Astrocyte (in vitro differentiated cells and primary cell): Measurements from ENCODE around the gene UMODL1. TPM values are rescaled to one million over a fixed set of nuclear protein-coding genes. Genes with fewer than 3 reads are reported as not detected.

Source experiments
- DNase-seq: peaks from one replicate; pipeline ENCODE4 v3.0.0-alpha.2; 2010; ENCODE audit warnings: low read depth
- FAIRE-seq: peaks from 2 replicates; lab custom pipeline; 2011; peaks lifted over from hg19 to GRCh38; lab: Jason Lieb, UNC
- H2AFZ ChIP-seq: 2 replicates; pipeline ENCODE4 v1.6.0; 2012; ENCODE audit warnings: low read depth, low read length, inconsistent platforms
- H3K27ac ChIP-seq: 2 replicates; pipeline ENCODE4 v1.5.1; 2011; ENCODE audit warnings: low read depth, low read length, inconsistent platforms
- H3K27me3 ChIP-seq: 2 replicates; pipeline ENCODE4 v1.6.0; 2011; ENCODE audit warnings: low read length, inconsistent platforms; ENCODE audit not compliant: insufficient read depth
- H3K36me3 ChIP-seq: 2 replicates; pipeline ENCODE4 v1.5.1; 2011; ENCODE audit warnings: low read length, inconsistent platforms; ENCODE audit not compliant: insufficient read depth
- H3K4me1 ChIP-seq: 2 replicates; pipeline ENCODE4 v1.5.1; 2011; ENCODE audit warnings: low read length, inconsistent platforms; ENCODE audit not compliant: insufficient read depth
- H3K4me2 ChIP-seq: 2 replicates; pipeline ENCODE4 v1.6.0; 2012; ENCODE audit warnings: low read length, inconsistent platforms
- H3K4me3 ChIP-seq: 2 replicates; pipeline ENCODE4 v1.5.1; 2011; ENCODE audit warnings: low read depth, mild to moderate bottlenecking, low read length, inconsistent platforms; ENCODE audit not compliant: insufficient read depth
- H3K79me2 ChIP-seq: 2 replicates; pipeline ENCODE4 v1.6.0; 2012; ENCODE audit warnings: mild to moderate bottlenecking, low read length, inconsistent platforms; ENCODE audit not compliant: insufficient read depth
- H3K9ac ChIP-seq: 2 replicates; pipeline ENCODE4 v1.6.0; 2012; ENCODE audit warnings: mild to moderate bottlenecking, low read length, inconsistent platforms
- H3K9me3 ChIP-seq: 2 replicates; pipeline ENCODE4 v1.5.1; 2012; ENCODE audit warnings: low read depth, mild to moderate bottlenecking, low read length, inconsistent platforms; ENCODE audit not compliant: insufficient read depth
- H4K20me1 ChIP-seq: 2 replicates; pipeline ENCODE4 v1.6.0; 2012; ENCODE audit warnings: low read length, inconsistent platforms; ENCODE audit not compliant: insufficient read depth
- H3K27ac Mint-ChIP-seq: one replicate; pipeline ENCODE4 v1.8.0; 2021; ENCODE audit warnings: mild to moderate bottlenecking, mixed read lengths; ENCODE audit not compliant: unreplicated experiment
- H3K27me3 Mint-ChIP-seq: one replicate; pipeline ENCODE4 v1.8.0; 2021; ENCODE audit warnings: low read depth, mixed read lengths; ENCODE audit not compliant: unreplicated experiment
- H3K36me3 Mint-ChIP-seq: one replicate; pipeline ENCODE4 v1.8.0; 2021; ENCODE audit warnings: low read depth, mixed read lengths; ENCODE audit not compliant: unreplicated experiment
- H3K4me1 Mint-ChIP-seq: one replicate; pipeline ENCODE4 v1.8.0; 2021; ENCODE audit warnings: low read depth, mixed read lengths; ENCODE audit not compliant: unreplicated experiment
- H3K4me3 Mint-ChIP-seq: one replicate; pipeline ENCODE4 v1.8.0; 2021; ENCODE audit warnings: mild to moderate bottlenecking, moderate library complexity, mixed read lengths; ENCODE audit not compliant: unreplicated experiment
- H3K9me3 Mint-ChIP-seq: one replicate; pipeline ENCODE4 v1.8.0; 2021; ENCODE audit warnings: mild to moderate bottlenecking, mixed read lengths; ENCODE audit not compliant: unreplicated experiment
- CTCF ChIP-seq: IDR thresholded peaks from 2 replicates; pipeline ENCODE4 v1.5.1; 2011; ENCODE audit warnings: low read depth, mild to moderate bottlenecking, inconsistent platforms, low read length, moderate library complexity; ENCODE audit not compliant: insufficient read depth
- EZH2 ChIP-seq: IDR thresholded peaks from 2 replicates; pipeline ENCODE4 v1.6.1; 2012; ENCODE audit warnings: mild to moderate bottlenecking, low read length, inconsistent platforms; ENCODE audit not compliant: insufficient read depth
- total RNA-seq: library from RNA; stranded (reverse); gene quantifications from 2 replicates; pipeline ENCODE4 v1.2.1, GENCODE V29; 2021

The UMODL1 gene
- total RNA-seq, 1 donor from 2014 or later = not detected

DNA sequence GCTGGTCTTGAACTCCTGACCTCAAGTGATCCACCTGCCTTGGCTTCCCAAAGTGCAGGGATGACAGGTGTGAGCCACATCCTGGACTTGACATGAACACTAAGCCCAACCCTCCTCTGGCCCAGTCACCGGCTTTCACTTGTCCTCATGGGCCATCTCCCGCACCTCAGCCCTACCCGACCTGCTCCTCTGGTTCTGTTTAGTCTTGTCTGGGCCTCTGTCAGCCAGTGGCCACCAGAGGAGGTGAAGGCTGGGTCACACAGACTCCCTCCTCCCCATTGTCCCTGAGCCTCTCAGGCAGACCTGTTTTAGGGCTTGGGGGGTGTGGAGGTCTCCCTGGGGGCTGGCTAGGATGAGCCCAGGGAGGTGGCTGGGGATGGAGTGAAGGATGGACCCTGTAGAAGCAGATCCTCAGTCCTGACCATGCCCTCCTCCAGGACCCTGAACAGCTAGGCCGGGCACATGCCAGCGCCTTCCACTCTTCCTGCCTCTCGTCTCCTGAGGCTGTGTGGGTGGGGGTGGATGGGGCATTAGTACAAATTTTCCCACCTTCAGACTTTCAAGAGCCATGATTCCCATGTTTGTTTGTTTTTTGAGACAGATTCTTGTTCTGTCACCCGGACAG lies 26.1 kb upstream of the UMODL1 start:
- peaks cover 1% of the 10 kb centered on the region for H3K36me3 Mint-ChIP-seq

GRCh38 chr21:42047821-42048613 lies 23.1 kb upstream of the UMODL1 start:
- H3K27ac Mint-ChIP-seq = peak overlapping the region; percentile 80
- peaks cover 7% of the 10 kb centered on the region for H3K27me3 ChIP-seq
- H3K4me2 ChIP-seq = peak overlapping the region; percentile 61
- TF ChIP-seq CTCF (no peak), EZH2 (no peak)
- H3K36me3 ChIP-seq = no peaks in the 10 kb centered on the region
- DNase-seq = peak; percentile 100
- H3K36me3 Mint-ChIP-seq = peaks cover 1% of the 10 kb centered on the region
- H3K9me3 ChIP-seq = no peaks in the 10 kb centered on the region
- peaks cover 1% of the 10 kb centered on the region for H3K9me3 Mint-ChIP-seq
- H3K27ac ChIP-seq = peak overlapping the region; percentile 93
- H3K4me3 ChIP-seq = no peak overlapping the region
- H3K4me3 Mint-ChIP-seq = no peak overlapping the region
- peaks cover 16% of the 10 kb centered on the region for H3K4me1 Mint-ChIP-seq
- peaks cover 22% of the 10 kb centered on the region for H3K4me1 ChIP-seq
- no peaks in the 10 kb centered on the region for H3K79me2 ChIP-seq
- H3K9ac ChIP-seq = peak overlapping the region; percentile 71
- H2AFZ ChIP-seq = no peak overlapping the region
- FAIRE-seq = peak; percentile 98
- no peaks in the 10 kb centered on the region for H4K20me1 ChIP-seq
- no peaks in the 10 kb centered on the region for H3K27me3 Mint-ChIP-seq

More for the DNA sequence above, 26.1 kb upstream of the UMODL1 start:
- no peaks in the 10 kb centered on the region for H4K20me1 ChIP-seq
- TF ChIP-seq CTCF = no peak
- TF ChIP-seq EZH2 = no peak
- FAIRE-seq (no peak), DNase-seq (no peak)
- peaks cover 37% of the 10 kb centered on the region for H3K4me1 ChIP-seq
- H3K79me2 ChIP-seq = no peaks in the 10 kb centered on the region
- Mint-ChIP-seq H3K4me3 (no peak overlapping the region), H3K9me3 (peaks cover 1% of the 10 kb centered on the region), H3K27me3 (no peaks in the 10 kb centered on the region), H3K4me1 (peaks cover 33% of the 10 kb centered on the region), H3K27ac (no peak overlapping the region)
- H3K9me3 ChIP-seq = no peaks in the 10 kb centered on the region
- no peak overlapping the region for H3K4me2 ChIP-seq
- H3K9ac ChIP-seq = no peak overlapping the region
- no peaks in the 10 kb centered on the region for H3K36me3 ChIP-seq
- no peak overlapping the region for H3K27ac ChIP-seq
- H3K27me3 ChIP-seq = no peaks in the 10 kb centered on the region
- H3K4me3 ChIP-seq = no peak overlapping the region
- H2AFZ ChIP-seq = no peak overlapping the region
